GM08714 (cell line): ENCODE measurements around the gene STMN3.
"Not testable (repeated sequence)": the region's sequence is repeated elsewhere in the genome, so short reads cannot be mapped to it uniquely, and the experiment has no call there.

Source experiments
- H3K4me3 ChIP-seq: fragments of 200-500 bp; sonication (Bioruptor generic); 2 replicates; pipeline ENCODE4 v1.5.1; 2014; ENCODE audit warnings: mild to moderate bottlenecking, low read length, inconsistent platforms
- ZNF274 ChIP-seq: IDR thresholded peaks from 2 replicates; pipeline ENCODE4 v1.6.1; 2012; ENCODE audit warnings: mild to moderate bottlenecking, low read depth, low read length

The STMN3 gene

DNA sequence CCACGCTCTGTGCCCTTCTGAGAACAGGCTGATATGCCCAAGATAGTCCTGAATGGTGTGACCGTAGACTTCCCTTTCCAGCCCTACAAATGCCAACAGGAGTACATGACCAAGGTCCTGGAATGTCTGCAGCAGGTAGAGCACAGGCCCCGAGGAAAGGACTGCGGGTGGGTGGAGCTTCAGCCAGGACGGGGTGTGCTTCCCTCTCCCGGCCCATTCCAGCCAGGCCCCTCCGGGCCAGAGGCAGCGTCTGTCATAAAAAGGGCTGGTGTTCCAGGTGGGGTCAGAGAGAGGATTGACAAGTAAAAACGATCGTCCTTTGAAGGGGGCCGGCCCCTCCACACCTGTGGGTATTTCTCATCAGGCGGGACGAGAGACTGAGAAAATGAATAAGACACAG, 6.1 kb upstream of the STMN3 start:
- H3K4me3 ChIP-seq, result peak overlapping the region; percentile 82; the same call in 1 of the 2 replicates
- TF ChIP-seq ZNF274, result no peak

DNA sequence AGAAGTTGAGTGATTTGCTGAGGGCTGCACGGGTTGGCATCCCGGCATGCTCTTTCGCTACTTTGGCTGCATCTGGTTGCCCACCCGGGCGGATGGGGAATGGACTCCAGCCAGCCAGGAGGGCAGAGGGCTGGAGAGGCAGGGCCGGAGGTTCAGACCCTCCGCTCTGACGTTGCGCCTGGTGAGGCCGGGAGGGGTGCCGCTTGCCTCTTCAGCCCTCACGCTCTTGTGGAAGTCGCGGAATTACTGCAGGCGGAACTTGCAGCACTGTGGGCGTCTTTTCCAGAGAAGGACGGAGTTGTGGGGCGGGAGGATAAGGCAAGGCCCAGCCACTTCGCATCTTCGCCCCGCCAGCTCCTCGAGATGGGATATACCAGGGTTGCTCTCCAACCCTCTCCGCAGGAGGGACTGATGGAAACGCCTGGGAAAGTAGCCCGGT, 5.5 kb upstream of the STMN3 start:
- no peak for TF ChIP-seq ZNF274
- peak overlapping the region; percentile 82 for H3K4me3 ChIP-seq

DNA sequence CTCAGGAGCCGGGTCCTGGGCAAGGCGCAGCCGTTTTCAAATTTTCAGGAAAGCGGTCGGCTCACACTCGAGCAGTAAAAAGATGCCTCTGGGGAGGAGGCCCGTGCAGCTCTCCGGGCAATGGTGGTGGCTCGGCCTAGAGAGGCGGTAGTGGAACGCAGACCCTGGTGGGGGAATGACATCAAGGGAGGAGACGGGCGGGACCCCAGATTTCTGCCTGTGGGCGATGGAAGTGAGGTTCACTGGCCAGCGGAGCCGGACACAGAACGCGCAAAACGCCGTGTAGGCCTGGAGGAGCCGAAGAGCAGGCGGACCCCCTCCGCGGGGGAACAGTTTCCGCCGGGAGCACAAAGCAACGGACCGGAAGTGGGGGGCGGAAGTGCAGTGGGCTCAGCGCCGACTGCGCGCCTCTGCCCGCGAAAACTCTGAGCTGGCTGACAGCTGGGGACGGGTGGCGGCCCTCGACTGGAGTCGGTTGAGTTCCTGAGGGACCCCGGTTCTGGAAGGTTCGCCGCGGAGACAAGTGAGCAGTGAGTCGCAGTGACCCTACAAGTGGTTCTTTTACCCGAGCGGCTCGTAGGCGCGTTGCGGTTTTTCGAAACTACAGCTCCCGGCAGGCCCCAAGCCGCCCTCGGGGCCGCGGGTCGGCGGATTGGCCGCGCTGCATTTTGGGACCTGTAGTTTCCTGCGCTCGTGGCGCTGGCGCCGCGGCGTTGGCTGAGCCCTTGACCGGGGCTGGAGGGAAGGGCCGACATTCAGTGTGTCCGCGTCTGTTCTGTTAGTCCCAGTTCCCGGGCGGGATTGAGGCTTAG, 4.9 kb upstream of the STMN3 start, which contains the start of gene RTEL1:
Gene RTEL1 (plus strand): TSS at position 376 of the 812 bp plus-strand sequence. CDS start 1,091 bp downstream, outside the sequence.
- H3K4me3 ChIP-seq, result peak within 1 kb of the TSS; percentile 82
- TF ChIP-seq ZNF274, result no peak

- TF ChIP-seq ZNF274, result no peak
- H3K4me3 ChIP-seq, result peak overlapping the region; percentile 82; the same call in 1 of the 2 replicates
Observed at GRCh38 chr20:63657260-63657936, 4.2 kb upstream of the STMN3 start.

DNA sequence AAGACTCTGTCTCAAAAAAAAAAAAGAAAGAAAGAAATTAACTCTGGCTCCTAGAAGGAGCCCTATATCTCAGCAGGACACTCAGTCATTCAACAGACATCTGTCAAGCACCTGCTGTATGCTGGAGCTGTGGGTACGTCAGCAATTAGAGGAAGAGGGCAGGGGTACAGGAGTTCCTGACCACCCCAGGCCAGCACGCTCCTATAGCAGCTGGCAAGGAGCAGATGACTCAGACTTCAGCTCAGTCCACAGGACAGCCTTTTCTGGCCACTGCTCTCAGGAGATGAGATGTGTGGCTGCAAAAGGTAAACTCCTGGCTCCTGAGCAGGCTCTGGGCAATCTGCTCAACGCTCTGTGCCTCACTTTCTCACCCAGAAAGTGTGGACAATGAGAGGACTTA, 3.2 kb upstream of the STMN3 start:
- TF ChIP-seq ZNF274, result no peak
- H3K4me3 ChIP-seq, result no peak overlapping the region

DNA sequence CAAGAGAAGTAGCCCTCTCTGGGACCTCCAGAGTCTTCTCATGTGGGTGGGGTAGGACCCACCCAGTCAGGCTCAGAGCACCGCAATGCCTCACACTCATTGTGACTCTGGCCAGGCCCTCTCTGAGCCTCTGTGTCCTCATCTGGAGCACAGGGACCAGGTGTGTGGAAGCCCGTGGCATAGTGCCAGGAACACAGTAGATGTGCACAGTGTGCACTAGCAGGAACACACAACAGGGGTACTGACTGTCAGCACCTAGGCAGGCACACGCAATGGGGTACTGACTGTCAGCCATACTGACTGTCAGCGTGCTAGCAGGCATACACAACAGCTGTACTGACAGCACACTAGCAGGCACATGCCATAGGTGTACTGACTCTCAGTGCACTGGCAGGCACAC, 2.0 kb upstream of the STMN3 start:
- no peak for TF ChIP-seq ZNF274
- no peak overlapping the region for H3K4me3 ChIP-seq

- no peak overlapping the region; the same call in 1 of the 2 replicates for H3K4me3 ChIP-seq
- TF ChIP-seq ZNF274, result no peak
Observed at GRCh38 chr20:63653974-63654668, 897 bp upstream of the STMN3 start.

- TF ChIP-seq ZNF274, result no peak
- no peak overlapping the region for H3K4me3 ChIP-seq
Observed at GRCh38 chr20:63652192-63652980, 838 bp downstream of the STMN3 start.

DNA sequence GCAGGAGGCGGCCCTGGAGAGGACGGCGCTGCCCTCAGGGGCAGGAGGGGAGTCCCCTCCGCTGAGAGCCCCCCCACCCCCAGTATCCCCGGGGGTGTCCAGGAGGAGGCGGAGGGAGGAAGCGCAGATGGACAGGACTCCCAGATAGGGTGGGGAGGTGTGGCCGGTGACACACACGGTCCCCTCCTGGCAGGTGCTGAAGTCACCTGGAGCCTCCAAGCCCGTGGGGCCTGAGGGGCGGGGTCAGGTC, 1.4 kb downstream of the STMN3 start:
- H3K4me3 ChIP-seq, result no peak overlapping the region
- no peak for TF ChIP-seq ZNF274

DNA sequence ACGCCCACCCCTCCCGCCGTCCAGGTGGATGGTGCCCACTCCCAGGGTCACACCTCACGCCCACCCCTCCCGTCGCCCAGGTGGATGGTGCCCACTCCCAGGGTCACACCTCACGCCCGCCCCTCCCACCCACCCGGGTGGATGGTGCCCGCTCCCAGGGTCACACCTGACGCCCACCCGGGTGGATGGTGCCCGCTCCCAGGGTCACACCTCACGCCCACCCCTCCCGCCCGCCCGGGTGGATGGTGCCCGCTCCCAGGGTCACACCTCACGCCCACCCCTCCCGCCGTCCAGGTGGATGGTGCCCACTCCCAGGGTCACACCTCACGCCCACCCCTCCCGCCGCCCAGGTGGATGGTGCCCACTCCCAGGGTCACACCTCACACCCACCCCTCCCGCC, 2.7 kb downstream of the STMN3 start:
- H3K4me3 ChIP-seq, result not testable (repeated sequence)

DNA sequence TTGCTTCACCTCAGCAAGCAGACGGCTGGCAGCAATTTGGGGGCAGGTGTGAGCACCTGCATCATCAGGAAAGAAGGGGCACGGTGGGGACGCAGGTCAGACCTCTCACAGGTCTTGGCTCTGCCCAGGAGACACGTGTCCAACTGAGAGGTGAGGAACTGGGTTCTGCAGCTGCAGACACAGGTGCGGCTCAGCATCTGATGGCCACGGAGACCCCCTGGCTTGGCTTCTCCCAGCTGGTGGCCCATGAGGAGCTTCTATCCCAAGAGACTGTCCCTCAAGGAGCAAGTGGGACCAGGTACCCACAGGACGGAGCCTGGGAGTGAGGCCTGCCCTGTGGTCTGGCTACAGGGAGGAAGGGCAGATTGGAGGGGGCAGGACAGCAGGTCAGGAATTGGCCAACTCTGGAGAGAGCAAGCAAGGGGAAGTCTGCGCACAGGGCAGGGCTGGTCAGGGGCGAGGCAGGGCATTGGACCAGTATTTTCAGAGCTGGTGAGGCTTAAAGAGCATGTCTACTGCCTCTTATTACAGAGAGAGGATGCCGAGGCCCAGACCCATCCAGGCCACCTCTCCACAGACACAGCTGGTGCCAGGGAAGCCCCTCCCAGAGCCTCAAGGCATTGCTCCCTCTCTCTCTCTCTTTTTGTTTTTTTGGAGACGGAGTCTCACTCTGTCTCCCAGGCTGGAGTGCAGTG, 4.2 kb downstream of the STMN3 start:
- H3K4me3 ChIP-seq, result no peak overlapping the region
- TF ChIP-seq ZNF274, result no peak

DNA sequence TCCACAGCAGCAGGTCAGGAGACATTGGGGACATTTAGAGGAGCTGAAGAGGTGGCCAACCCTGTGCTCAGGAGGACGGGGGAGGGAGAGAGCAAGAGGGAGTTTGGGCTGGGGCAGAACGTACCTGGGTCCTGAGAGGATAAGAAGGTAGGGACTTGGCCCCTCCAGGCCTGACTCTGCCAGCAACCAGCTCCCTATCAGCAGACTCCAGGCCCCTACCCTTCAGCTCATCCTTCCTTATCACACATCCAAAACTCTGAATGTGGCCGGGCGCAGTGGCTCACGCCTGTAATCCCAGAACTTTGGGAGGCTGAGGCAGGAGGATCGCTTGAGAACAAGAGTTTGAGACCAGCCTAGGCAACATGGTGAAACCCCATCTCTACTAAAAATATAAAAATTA, 5.0 kb downstream of the STMN3 start:
- no peak for TF ChIP-seq ZNF274
- H3K4me3 ChIP-seq, result no peak overlapping the region

DNA sequence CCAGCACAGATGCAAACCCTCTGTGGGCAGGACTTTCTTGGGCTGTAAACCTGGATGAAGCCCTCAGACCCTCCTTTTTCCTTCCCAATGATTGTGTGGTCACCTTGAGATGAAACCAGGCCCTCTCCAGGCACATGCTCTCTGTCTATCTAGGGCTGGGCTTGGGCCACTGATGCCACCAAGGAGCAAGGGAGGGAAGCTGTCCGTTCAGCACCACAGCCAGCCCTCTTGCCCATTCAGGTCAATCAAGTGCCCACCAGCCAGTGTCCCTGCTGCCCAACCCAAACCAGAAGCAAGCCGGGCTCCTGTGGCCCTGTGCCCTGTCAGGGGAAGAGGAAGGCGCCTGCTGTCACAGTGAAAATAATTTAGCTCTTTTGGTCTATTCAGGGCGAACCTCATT, 8.0 kb downstream of the STMN3 start:
- no peak for TF ChIP-seq ZNF274
- H3K4me3 ChIP-seq, result no peak overlapping the region

DNA sequence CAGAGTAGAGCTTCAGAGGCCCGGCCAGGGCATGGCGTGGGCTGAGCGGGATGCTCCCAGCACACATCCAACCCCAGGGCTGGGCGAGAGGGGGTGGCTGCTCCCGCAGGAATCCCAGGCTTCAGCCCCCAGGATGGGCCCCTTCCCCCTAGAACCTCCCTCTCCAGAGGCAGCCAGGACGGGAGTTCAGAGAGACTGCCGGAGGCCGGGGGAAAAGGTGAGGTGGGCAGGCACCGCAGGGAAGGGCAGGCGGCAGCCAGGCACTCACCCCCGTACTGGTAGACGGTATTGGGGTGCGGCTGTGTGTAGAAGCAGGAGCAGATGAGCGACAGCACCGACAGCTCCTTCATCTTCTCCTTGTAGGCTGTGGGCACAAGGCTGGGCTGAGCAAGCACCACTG, 9.3 kb downstream of the STMN3 start:
- TF ChIP-seq ZNF274, result no peak
- H3K4me3 ChIP-seq, result no peak overlapping the region
